Colonic mucosa (tissue), 4 donors: ENCODE data around the gene TUBB2B. TPM values are rescaled to one million over a fixed set of nuclear protein-coding genes. Genes with fewer than 3 reads are reported as not detected.
"Not testable (repeated sequence)": the region's sequence is repeated elsewhere in the genome, so short reads cannot be mapped to it uniquely, and the experiment has no call there.

ENCODE experiments used
- DNase-seq: peaks from one replicate; pipeline ENCODE4 v3.0.0-alpha.2; 2020
- H3K27ac ChIP-seq: fragments of 200-600 bp; one replicate; pipeline ENCODE4 v1.8.0; 2021
- H3K27me3 ChIP-seq: fragments of 200-600 bp; one replicate; pipeline ENCODE4 v1.8.0; 2021
- H3K36me3 ChIP-seq: fragments of 200-600 bp; one replicate; pipeline ENCODE4 v1.8.0; 2021
- H3K4me1 ChIP-seq: fragments of 200-600 bp; one replicate; pipeline ENCODE4 v1.8.0; 2021; ENCODE audit warnings: mild to moderate bottlenecking
- H3K4me3 ChIP-seq: fragments of 200-600 bp; one replicate; pipeline ENCODE4 v1.8.0; 2021
- H3K9ac ChIP-seq, 2 donors: one replicate each; pipeline ENCODE4 v1.7.0; 2013; ENCODE audit warnings: control low read depth in 2 of 2, low read depth in 2 of 2, low read length in 2 of 2
- H3K9me3 ChIP-seq: fragments of 200-600 bp; one replicate; pipeline ENCODE4 v1.8.0; 2021
- intact Hi-C: fragments of 100-400 bp; cut with DNase I; formaldehyde crosslinking; loops from one replicate; pipeline ENCODE4 v1.14.1; 2022
- total RNA-seq, 2 donors: library from RNA; stranded (reverse); fragmentation: NEBNext Ultra II Directional in 1 of 2; extraction: Animal tissue kit (Norgen Biotek cat#: 25700) in 1 of 2; gene quantifications; one replicate each; pipeline ENCODE4 v1.2.1, GENCODE V29; 2021
- TF ChIP-seq, protein P1 (sequence below): fragments of 200-600 bp; IDR thresholded peaks from one replicate; pipeline ENCODE4 v1.8.0; 2022; ENCODE audit warnings: antibody characterized with exemption, mild to moderate bottlenecking
- donor health status: healthy.
- donor health status: DM: no; HTN: no; CAD: no.
- donor health status: DM: no; HTN: no; CAD: no.

TUBB2B gene
- total RNA-seq, 2 donors from 2014 or later: 2.3 to 5.8 TPM

DNA sequence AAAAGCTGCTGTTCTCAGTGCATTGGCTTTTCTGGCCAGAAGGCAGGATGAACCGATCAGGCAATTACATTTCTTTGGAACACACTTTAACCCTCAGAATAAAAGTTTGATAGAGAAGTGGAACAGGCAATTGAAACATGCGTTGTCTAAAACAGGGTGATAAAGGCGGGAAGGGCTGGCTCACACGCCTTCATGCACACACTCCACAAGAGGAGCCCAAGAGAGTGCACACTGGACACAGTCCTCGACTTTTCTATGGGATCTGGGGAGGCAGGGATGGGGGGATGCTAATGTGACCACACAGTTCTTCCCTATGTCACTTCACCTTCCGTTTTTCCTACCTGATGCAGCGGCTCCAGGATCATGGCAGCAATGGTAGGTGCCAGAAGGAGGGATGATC lies 39.2 kb downstream of the TUBB2B start:
- TF ChIP-seq, protein P1, sequence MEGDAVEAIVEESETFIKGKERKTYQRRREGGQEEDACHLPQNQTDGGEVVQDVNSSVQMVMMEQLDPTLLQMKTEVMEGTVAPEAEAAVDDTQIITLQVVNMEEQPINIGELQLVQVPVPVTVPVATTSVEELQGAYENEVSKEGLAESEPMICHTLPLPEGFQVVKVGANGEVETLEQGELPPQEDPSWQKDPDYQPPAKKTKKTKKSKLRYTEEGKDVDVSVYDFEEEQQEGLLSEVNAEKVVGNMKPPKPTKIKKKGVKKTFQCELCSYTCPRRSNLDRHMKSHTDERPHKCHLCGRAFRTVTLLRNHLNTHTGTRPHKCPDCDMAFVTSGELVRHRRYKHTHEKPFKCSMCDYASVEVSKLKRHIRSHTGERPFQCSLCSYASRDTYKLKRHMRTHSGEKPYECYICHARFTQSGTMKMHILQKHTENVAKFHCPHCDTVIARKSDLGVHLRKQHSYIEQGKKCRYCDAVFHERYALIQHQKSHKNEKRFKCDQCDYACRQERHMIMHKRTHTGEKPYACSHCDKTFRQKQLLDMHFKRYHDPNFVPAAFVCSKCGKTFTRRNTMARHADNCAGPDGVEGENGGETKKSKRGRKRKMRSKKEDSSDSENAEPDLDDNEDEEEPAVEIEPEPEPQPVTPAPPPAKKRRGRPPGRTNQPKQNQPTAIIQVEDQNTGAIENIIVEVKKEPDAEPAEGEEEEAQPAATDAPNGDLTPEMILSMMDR: no peak
- H3K9ac ChIP-seq: no peak overlapping the region
- no peaks in the 10 kb centered on the region for H3K9me3 ChIP-seq
- DNase-seq: no peak
- no peak overlapping the region for H3K4me3 ChIP-seq
- no peaks in the 10 kb centered on the region for H3K4me1 ChIP-seq
- no peaks in the 10 kb centered on the region for H3K27me3 ChIP-seq
- no peak overlapping the region for H3K27ac ChIP-seq
- intact Hi-C loops: no loop called here
- no peaks in the 10 kb centered on the region for H3K36me3 ChIP-seq

DNA sequence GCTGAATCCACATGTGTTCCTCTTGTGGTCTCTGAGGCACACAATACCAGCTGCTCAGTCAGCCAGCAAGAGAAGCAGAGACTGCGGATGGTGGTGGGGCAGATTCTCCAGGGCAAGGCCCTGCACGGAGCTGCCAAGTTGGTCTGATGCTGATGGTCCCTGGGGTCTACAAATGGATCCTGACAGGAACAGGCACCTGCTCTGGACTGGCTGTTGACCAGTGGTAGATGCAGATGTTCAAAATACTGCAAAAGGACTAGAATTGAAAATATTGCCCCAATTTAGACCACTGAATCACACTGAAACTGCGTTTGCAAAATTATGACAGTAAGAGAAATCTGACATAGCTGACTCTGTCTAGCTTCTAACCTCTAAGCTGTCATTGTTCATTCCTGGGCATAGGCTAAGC lies 40.5 kb downstream of the TUBB2B start:
- Histone ChIP-seq H3K27me3 (no peaks in the 10 kb centered on the region), H3K27ac (no peak overlapping the region), H3K9ac (no peak overlapping the region), H3K36me3 (no peaks in the 10 kb centered on the region), H3K4me3 (no peak overlapping the region), H3K4me1 (no peaks in the 10 kb centered on the region), H3K9me3 (no peaks in the 10 kb centered on the region)
- TF ChIP-seq, protein P1: no peak
- intact Hi-C loops: no loop called here
- no peak for DNase-seq

DNA sequence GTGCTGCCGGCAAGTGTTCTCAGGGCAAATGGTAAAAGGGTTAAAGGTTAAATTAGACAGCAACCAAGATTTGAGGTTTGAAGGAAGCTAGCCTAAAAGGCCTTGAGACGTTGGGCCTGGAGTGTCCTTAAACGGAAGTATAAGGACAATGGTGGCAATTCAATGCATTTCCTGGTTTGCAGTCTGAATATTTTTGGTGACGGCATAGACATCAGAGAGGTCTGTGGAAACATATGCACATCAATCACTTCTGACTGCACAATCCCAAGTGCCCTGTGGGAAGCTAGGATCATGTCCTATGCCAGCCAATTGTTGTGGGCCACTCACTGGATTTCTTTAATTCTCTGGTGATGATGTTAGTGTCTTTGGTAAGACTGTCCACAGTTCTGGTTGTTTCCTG lies 44.4 kb downstream of the TUBB2B start:
- Histone ChIP-seq H3K36me3 (no peaks in the 10 kb centered on the region), H3K4me3 (no peak overlapping the region), H3K27me3 (no peaks in the 10 kb centered on the region), H3K27ac (no peak overlapping the region), H3K9ac (no peak overlapping the region), H3K4me1 (no peaks in the 10 kb centered on the region), H3K9me3 (no peaks in the 10 kb centered on the region)
- TF ChIP-seq, protein P1: no peak
- DNase-seq: no peak
- intact Hi-C loops: no loop called here

DNA sequence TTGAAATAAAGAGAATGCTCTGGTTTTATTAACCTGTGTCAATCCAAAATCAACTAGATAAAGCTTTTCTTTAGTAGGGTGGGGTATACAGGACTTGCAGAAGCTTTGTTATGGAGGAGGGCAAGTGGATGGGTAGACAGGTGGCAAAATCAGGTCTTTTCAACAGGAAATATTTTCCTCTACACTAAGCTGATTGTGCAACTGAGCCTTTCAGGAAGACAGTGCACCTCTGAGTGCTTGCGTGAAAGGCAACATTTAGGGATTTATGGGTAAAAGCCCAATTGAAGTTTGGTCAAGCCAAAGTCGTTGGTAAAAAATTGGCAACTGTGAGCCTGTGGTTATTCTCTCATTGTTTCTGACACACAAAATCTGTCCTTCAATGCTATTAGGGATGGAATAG lies 46.3 kb downstream of the TUBB2B start:
- TF ChIP-seq, protein P1: no peak
- Histone ChIP-seq H3K9ac (no peak overlapping the region), H3K36me3 (no peaks in the 10 kb centered on the region), H3K4me1 (no peaks in the 10 kb centered on the region), H3K4me3 (no peak overlapping the region), H3K27ac (no peak overlapping the region), H3K27me3 (no peaks in the 10 kb centered on the region), H3K9me3 (no peaks in the 10 kb centered on the region)
- intact Hi-C loops: no loop called here
- DNase-seq: no peak

DNA sequence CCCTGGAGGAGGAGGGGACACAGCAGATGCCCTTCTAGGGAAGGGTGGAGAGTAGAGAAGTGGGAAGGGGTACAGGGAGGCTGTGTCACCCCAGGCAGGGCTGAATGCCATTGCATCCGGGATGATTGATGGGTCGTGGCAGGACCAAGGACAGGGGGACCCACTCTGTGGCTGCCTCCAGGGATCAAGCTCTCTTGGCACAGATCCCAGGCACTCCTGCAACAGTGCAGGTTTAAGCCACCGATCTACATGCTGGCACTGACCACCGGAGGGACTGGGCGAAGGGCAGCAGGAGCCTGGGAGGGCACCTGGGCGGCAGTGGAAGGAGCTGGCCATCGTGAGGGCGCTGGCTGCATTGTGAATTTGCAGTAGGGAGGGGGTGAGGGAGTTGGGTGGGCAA lies 47.5 kb downstream of the TUBB2B start:
- DNase-seq, H3K9me3 ChIP-seq, H3K9ac ChIP-seq, intact Hi-C loops, H3K36me3 ChIP-seq, H3K4me1 ChIP-seq, H3K4me3 ChIP-seq, H3K27me3 ChIP-seq, H3K27ac ChIP-seq: not testable (repeated sequence)

DNA sequence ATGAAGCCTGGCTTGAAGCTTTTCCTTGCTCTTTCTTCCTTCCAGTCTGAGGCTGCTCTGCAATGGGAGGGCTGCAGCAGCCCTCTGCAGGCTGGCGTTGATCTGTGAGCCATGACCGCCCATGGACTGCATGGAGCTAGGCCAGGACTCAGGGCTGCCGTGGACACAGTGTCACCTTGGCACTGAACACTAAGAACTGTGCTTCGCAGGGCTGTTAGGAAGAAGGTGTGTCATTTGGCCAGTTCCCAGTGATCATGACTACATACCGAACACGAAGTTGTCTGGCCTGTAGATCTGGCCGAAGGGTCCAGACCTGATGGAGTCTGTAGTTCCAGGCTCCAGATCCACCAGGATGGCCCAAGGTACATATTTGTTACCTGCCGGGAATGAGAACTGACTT lies 48.8 kb downstream of the TUBB2B start:
- H3K36me3 ChIP-seq, H3K9me3 ChIP-seq, intact Hi-C loops, H3K4me3 ChIP-seq, H3K9ac ChIP-seq, H3K27me3 ChIP-seq, H3K27ac ChIP-seq, DNase-seq, H3K4me1 ChIP-seq: not testable (repeated sequence)
